ENCODE data around the gene ELOVL2. TPM values are rescaled to one million over a fixed set of nuclear protein-coding genes. Genes with fewer than 3 reads are reported as not detected.
"Not testable (repeated sequence)": the region's sequence is repeated elsewhere in the genome, so short reads cannot be mapped to it uniquely, and the experiment has no call there.

The ELOVL2 gene, protein sequence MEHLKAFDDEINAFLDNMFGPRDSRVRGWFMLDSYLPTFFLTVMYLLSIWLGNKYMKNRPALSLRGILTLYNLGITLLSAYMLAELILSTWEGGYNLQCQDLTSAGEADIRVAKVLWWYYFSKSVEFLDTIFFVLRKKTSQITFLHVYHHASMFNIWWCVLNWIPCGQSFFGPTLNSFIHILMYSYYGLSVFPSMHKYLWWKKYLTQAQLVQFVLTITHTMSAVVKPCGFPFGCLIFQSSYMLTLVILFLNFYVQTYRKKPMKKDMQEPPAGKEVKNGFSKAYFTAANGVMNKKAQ
- total RNA-seq (not detected), polyA plus RNA-seq (not detected)

DNA sequence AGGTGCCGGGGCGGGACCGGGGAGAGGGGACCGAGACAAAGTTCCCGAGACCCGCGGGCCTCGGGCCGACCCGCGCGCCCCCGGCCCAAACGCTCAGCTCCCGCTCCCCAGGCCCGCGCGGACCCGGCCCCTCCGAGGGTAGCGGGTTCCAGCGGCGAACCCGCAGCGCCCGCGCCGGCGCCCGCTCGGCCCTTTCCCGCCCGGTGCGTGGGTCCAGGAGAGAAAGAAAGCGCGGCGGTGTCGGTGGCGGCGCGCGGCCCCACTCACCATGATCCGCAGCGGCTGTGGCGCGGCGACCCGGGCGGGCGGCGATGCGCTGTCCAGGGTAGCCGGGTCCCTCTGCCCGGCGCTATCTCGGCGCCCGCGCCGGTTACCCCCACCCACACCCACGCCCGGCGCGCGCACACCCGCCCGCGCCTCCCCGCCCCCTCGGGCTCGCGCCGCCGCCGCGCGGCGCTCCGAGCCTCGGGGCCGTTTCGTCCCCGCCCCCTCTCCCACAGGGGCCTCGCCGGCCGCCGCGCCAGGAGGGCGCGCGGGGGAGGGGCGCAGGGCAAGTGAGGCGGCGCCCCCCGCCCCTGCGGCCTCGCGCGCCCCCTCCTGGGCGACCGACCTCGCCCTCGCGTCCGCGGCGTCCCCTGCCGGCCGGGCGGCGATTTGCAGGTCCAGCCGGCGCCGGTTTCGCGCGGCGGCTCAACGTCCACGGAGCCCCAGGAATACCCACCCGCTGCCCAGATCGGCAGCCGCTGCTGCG, at the start of gene ELOVL2:
TSS of gene ELOVL2 (minus strand) at position 345 of the 751 bp plus-strand sequence. CDS start at position 270, 75 bp downstream.
- peaks cover 11 to 15% (median 13%) of the 10 kb centered on the region in 3 donors for H3K4me1 Mint-ChIP-seq
- no peak within 1 kb of the TSS for H3K4me3 ChIP-seq (ENCODE audit: low read length)
- DNase-seq, result peak in 2 of 5 donors; percentile 7
- peaks cover 0 to 3% (median 0%) of the 10 kb centered on the region in 5 donors for H3K9me3 Mint-ChIP-seq
- H3K27ac ChIP-seq (ENCODE audit: low read depth, low read length), result no peak within 1 kb of the TSS
- H3K36me3 ChIP-seq (ENCODE audit: insufficient read depth, low read length), result no peaks in the 10 kb centered on the region
- ChIA-PET CTCF (interaction anchor here (1.6 kb wide), 1 partner anchor 14 kb away, joined by 4 read pairs; no protein-coding TSS in a partner anchor), POLR2A (no interaction called here)
- peaks cover 11% of the 10 kb centered on the region for H3K27me3 ChIP-seq (ENCODE audit: insufficient read depth, low read length, poor library complexity, severe bottlenecking)
- H3K4me1 ChIP-seq (ENCODE audit: insufficient read depth, low read length), result no peaks in the 10 kb centered on the region
- H3K9me3 ChIP-seq (ENCODE audit: low read length), result no peaks in the 10 kb centered on the region
- peaks cover 41 to 73% of the 10 kb centered on the region in 2 donors for H3K27me3 Mint-ChIP-seq
- peak within 1 kb of the TSS in 2 of 8 donors; percentile 5 to 47 for H3K27ac Mint-ChIP-seq
- peak within 1 kb of the TSS; percentile 55 to 85 (median 78) for H3K4me3 Mint-ChIP-seq
- no peaks in the 10 kb centered on the region for H3K36me3 Mint-ChIP-seq

DNA sequence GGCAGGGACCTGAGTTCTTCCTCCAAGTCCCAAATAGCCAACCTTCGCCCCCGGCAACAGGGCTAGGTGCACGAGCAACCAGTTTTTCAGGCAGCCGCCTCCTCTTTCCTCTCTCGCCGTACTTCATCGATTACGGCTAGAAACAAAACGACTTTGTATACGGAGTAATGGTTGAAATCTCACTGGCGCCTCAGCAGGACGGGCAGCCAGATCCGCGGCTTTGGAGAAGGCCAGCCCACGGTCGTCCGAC, 49.2 kb upstream of the ELOVL2 start:
- Mint-ChIP-seq H3K36me3 (peaks cover 0 to 13% (median 5%) of the 10 kb centered on the region in 3 donors), H3K4me1 (peaks cover 28 to 41% (median 32%) of the 10 kb centered on the region in 3 donors), H3K4me3 (peak overlapping the region; percentile 94 to 98 (median 97)), H3K27ac (peak overlapping the region; percentile 87 to 100 (median 94)), H3K27me3 (peaks cover 0 to 1% of the 10 kb centered on the region in 2 donors), H3K9me3 (no peaks in the 10 kb centered on the region)
- peaks cover 24% of the 10 kb centered on the region for H3K4me1 ChIP-seq (ENCODE audit: insufficient read depth, low read length)
- H3K27me3 ChIP-seq (ENCODE audit: insufficient read depth, low read length, poor library complexity, severe bottlenecking), result no peaks in the 10 kb centered on the region
- H3K9me3 ChIP-seq (ENCODE audit: low read length), result no peaks in the 10 kb centered on the region
- POLR2A ChIA-PET, result interaction anchor here (1.0 to 1.5 kb wide), 2 partner anchors 139 to 289 kb away, joined by 3 to 8 read pairs; partner anchors contain the start of gene NEDD9
- H3K36me3 ChIP-seq (ENCODE audit: insufficient read depth, low read length), result no peaks in the 10 kb centered on the region
- peak overlapping the region; percentile 95 for H3K27ac ChIP-seq (ENCODE audit: low read depth, low read length)
- CTCF ChIA-PET, result interaction anchor here (0.6 to 1.2 kb wide), 8 partner anchors 11 to 449 kb away, joined by 3 to 5 read pairs (median 3); partner anchors contain the start of gene NEDD9
- DNase-seq, result no peak
- peak overlapping the region; percentile 96 for H3K4me3 ChIP-seq (ENCODE audit: low read length)

DNA sequence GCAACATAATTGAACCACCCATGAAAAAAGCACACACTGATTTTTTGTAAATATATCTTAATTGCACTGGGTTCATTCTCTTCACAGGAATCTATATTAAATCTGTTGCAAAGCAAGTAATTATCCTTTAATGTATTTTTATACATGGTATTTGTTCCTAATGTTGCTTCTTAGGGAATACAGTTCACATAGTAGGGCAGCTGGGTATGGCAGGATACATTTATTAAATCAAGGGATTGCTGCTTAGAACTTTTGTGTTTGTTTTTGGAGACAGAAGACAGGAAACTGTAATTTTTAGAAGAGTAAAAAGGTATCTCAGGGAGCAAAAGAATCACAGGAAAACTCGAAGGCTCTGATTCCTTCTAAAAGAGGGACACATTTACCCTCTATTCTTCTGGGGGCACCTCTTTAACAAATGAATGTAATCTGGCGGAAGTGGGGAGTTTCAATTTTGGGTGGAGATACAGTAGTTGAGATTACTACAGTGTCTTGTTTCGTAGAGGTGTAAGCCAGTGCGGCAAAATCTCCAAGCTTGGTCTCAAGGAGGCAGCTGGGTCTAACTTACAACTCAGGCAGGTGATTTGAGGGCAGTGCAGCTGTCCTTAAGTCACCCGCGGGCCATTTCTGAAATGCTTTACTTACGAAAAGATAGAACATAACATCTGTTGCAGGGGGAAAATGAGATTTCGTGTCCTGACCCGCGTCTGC, 48.7 kb upstream of the ELOVL2 start:
- peaks cover 24% of the 10 kb centered on the region for H3K4me1 ChIP-seq (ENCODE audit: insufficient read depth, low read length)
- CTCF ChIA-PET, result interaction anchor here (0.6 to 1.2 kb wide), 8 partner anchors 11 to 449 kb away, joined by 3 to 5 read pairs (median 3); partner anchors contain the start of gene NEDD9
- H3K9me3 ChIP-seq (ENCODE audit: low read length), result no peaks in the 10 kb centered on the region
- H3K27me3 Mint-ChIP-seq, result peaks cover 1 to 4% of the 10 kb centered on the region in 2 donors
- no peaks in the 10 kb centered on the region for H3K36me3 ChIP-seq (ENCODE audit: insufficient read depth, low read length)
- peaks cover 25 to 38% (median 32%) of the 10 kb centered on the region in 3 donors for H3K4me1 Mint-ChIP-seq
- no peak for DNase-seq
- H3K36me3 Mint-ChIP-seq, result peaks cover 0 to 12% (median 3%) of the 10 kb centered on the region in 3 donors
- H3K4me3 ChIP-seq (ENCODE audit: low read length), result peak overlapping the region; percentile 96
- H3K27ac Mint-ChIP-seq, result peak overlapping the region; percentile 87 to 100 (median 94)
- H3K4me3 Mint-ChIP-seq, result peak overlapping the region; percentile 94 to 98 (median 97)
- no peaks in the 10 kb centered on the region for H3K9me3 Mint-ChIP-seq
- peak overlapping the region; percentile 95 for H3K27ac ChIP-seq (ENCODE audit: low read depth, low read length)
- no peaks in the 10 kb centered on the region for H3K27me3 ChIP-seq (ENCODE audit: insufficient read depth, low read length, poor library complexity, severe bottlenecking)
- POLR2A ChIA-PET, result interaction anchor here (1.0 to 1.5 kb wide), 2 partner anchors 140 to 289 kb away, joined by 3 to 8 read pairs; partner anchors contain the start of gene NEDD9

DNA sequence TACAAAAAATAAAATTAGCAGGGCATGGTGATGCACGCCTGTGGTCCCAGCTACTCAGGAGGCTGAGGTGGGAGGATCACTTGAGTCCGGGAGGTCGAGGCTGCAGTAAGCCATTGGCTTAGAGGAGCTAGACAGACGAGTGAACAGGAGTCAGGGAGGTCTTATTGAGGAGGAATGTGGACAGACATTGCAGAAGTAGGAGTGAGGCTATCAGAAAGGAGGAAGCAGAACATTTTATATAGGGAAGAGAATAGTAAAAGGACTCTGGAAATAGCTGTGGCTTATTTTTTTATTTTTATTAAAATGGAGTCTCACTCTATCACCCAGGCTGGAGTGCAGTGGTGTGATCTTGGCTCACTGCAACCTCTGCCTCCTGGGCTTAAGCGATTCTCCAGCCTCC, 47.0 kb upstream of the ELOVL2 start:
- CTCF ChIA-PET, result interaction anchor here (1.2 to 1.5 kb wide), 2 partner anchors 11 to 404 kb away, joined by 3 read pairs; no protein-coding TSS in a partner anchor
- H3K4me1 ChIP-seq (ENCODE audit: insufficient read depth, low read length), result peaks cover 21% of the 10 kb centered on the region
- H3K36me3 Mint-ChIP-seq, result peaks cover 0 to 12% (median under 1%) of the 10 kb centered on the region in 3 donors
- H3K9me3 ChIP-seq (ENCODE audit: low read length); DNase-seq; POLR2A ChIA-PET; H3K27ac ChIP-seq (ENCODE audit: low read depth, low read length); H3K4me3 ChIP-seq (ENCODE audit: low read length); H3K36me3 ChIP-seq (ENCODE audit: insufficient read depth, low read length); H3K27me3 Mint-ChIP-seq; H3K27me3 ChIP-seq (ENCODE audit: insufficient read depth, low read length, poor library complexity, severe bottlenecking); H3K9me3 Mint-ChIP-seq: not testable (repeated sequence)
- H3K27ac Mint-ChIP-seq, result peak overlapping the region in 3 of 8 donors; percentile 27 to 52 (median 51)
- peaks cover 21 to 28% (median 24%) of the 10 kb centered on the region in 3 donors for H3K4me1 Mint-ChIP-seq
- peak overlapping the region in 3 of 7 donors; percentile 23 to 28 (median 27) for H3K4me3 Mint-ChIP-seq

DNA sequence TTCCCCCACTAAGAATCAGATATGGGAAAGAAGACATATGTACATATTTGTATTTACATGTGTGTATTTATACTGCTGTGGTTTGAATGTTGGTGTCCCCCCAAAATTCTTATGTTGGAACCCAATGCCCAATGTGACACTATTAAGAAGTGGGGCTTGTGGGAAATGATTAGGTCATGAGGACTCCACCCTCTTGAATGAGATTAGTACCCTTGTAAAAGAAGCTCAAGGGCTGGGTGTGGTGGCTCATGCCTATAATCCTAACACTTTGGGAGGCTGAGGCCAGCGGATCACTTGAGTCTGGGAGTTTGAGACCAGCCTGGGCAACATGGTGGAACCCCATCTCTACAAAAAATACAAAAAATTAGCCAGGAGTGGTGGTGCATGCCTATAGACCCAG, 45.6 kb upstream of the ELOVL2 start:
- Histone ChIP-seq H3K36me3 (ENCODE audit: insufficient read depth, low read length) (no peaks in the 10 kb centered on the region), H3K27ac (ENCODE audit: low read depth, low read length) (no peak overlapping the region), H3K4me3 (ENCODE audit: low read length) (no peak overlapping the region), H3K4me1 (ENCODE audit: insufficient read depth, low read length) (peaks cover 7% of the 10 kb centered on the region), H3K9me3 (ENCODE audit: low read length) (no peaks in the 10 kb centered on the region), H3K27me3 (ENCODE audit: insufficient read depth, low read length, poor library complexity, severe bottlenecking) (no peaks in the 10 kb centered on the region)
- ChIA-PET POLR2A (no interaction called here), CTCF (no interaction called here)
- DNase-seq, result no peak
- Mint-ChIP-seq H3K36me3 (peaks cover 0 to 12% (median 0%) of the 10 kb centered on the region in 3 donors), H3K9me3 (no peaks in the 10 kb centered on the region), H3K4me3 (peak overlapping the region in 1 of 7 donors; percentile 41), H3K27me3 (peaks cover 4 to 8% of the 10 kb centered on the region in 2 donors), H3K4me1 (peaks cover 9 to 14% (median 11%) of the 10 kb centered on the region in 3 donors), H3K27ac (peak overlapping the region in 1 of 8 donors; percentile 32)

DNA sequence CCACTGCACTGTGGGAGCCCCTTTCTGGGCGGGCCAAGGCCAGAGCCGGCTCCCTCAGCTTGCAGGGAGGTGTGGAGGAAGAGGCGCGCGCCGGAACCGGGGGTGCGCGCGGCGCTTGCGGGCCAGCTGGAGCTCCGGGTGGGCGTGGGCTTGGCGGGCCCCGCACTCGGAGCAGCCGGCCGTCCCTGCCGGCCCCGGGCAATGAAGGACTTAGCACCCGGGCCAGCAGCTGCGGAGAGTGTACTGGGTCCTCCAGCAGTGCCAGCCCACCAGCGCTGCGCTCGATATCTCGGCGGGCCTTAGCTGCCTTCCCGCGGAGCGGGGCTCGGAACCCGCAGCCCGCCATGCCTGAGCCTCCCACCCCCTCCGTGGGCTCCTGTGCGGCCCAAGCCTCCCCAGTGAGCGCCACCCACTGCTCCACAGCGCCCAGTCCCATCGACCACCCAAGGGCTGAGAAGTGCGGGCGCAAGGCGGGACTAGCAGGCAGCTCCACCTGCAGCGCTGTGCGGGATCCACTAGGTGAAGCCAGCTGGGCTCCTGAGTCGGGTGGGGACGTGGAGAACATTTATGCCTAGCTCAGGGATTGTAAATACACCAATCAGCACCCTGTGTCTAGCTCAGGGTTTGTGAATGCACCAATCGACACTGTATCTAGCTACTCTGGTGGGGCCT, 43.2 kb upstream of the ELOVL2 start:
- CTCF ChIA-PET, POLR2A ChIA-PET, H3K4me1 Mint-ChIP-seq: not testable (repeated sequence)

DNA sequence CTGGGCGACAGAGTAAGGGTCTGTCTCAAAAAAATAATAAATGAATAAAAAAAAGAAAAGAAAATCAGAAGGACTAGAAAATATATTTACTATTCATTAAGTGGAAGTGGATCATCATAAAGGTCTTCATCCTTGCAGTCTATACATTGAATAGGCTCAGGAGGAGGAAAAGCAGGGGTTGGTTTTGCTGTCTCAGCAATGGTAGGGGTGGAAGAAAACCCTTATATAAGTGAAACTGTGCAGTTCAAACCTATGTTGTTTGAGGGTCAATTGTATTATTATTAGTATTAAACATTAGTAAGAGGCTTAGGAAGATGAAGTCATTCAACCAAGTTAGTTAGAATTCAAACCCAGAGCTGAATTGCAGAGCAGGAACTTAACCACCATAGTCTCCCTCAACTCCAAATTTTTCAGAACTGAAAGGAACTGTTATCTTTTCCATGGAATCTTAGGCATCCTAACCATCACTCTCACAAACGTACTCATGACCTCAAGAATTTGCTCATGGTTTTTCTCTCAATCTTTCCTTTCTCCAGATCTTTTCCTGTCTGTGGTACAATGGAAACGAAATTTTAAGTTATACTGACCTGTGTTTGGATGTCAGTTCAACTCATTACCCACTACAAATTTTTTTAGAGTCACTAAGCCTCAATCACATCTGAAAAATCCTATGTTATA, 41.8 kb upstream of the ELOVL2 start:
- no peaks in the 10 kb centered on the region for H3K9me3 ChIP-seq (ENCODE audit: low read length)
- DNase-seq, result no peak
- ChIA-PET POLR2A (no interaction called here), CTCF (no interaction called here)
- Mint-ChIP-seq H3K9me3 (peaks cover 0 to 2% (median 0%) of the 10 kb centered on the region in 5 donors), H3K4me1 (no peaks in the 10 kb centered on the region), H3K36me3 (no peaks in the 10 kb centered on the region), H3K4me3 (no peak overlapping the region), H3K27me3 (peaks cover 13 to 21% of the 10 kb centered on the region in 2 donors), H3K27ac (no peak overlapping the region)
- H3K4me1 ChIP-seq (ENCODE audit: insufficient read depth, low read length), result no peaks in the 10 kb centered on the region
- no peaks in the 10 kb centered on the region for H3K27me3 ChIP-seq (ENCODE audit: insufficient read depth, low read length, poor library complexity, severe bottlenecking)
- H3K4me3 ChIP-seq (ENCODE audit: low read length), result no peak overlapping the region
- no peak overlapping the region for H3K27ac ChIP-seq (ENCODE audit: low read depth, low read length)
- H3K36me3 ChIP-seq (ENCODE audit: insufficient read depth, low read length), result no peaks in the 10 kb centered on the region

More for the DNA sequence above, 43.2 kb upstream of the ELOVL2 start:
- not testable (repeated sequence) for H3K9me3 ChIP-seq (ENCODE audit: low read length); H3K36me3 ChIP-seq (ENCODE audit: insufficient read depth, low read length); H3K9me3 Mint-ChIP-seq; H3K27me3 ChIP-seq (ENCODE audit: insufficient read depth, low read length, poor library complexity, severe bottlenecking); H3K27ac Mint-ChIP-seq; H3K27ac ChIP-seq (ENCODE audit: low read depth, low read length); H3K36me3 Mint-ChIP-seq; H3K4me1 ChIP-seq (ENCODE audit: insufficient read depth, low read length); H3K4me3 Mint-ChIP-seq; H3K4me3 ChIP-seq (ENCODE audit: low read length)
- DNase-seq, result peak in 1 of 5 donors; percentile 50
- H3K27me3 Mint-ChIP-seq, result peaks cover 13 to 21% of the 10 kb centered on the region in 2 donors

Measured in CD8-positive, alpha-beta memory T cell (primary cell).